Adrenal gland (tissue), 12 donors: ENCODE data around the gene GAL. TPM values are rescaled to one million over a fixed set of nuclear protein-coding genes. Genes with fewer than 3 reads are reported as not detected.

Source experiments
- DNase-seq, 7 donors: peaks; one replicate each; pipeline ENCODE4 v3.0.0-alpha.2; 2019 to 2020
- H3K27ac ChIP-seq, 5 donors: fragments of 200-600 bp; sonication (generic) in 4 of 5; 1 replicate in 3 of 5; 2 replicates in 2 of 5; pipeline versions ENCODE4 v1.5.1 to v1.8.0; 2016 to 2020; ENCODE audit warnings: mild to moderate bottlenecking in 1 of 5
- H3K27me3 ChIP-seq: fragments of 200-600 bp; 2 replicates; pipeline ENCODE4 v1.8.0; 2021
- H3K36me3 ChIP-seq, 2 donors: fragments of 200-600 bp; replicated peaks in 1 of 2; 1 replicate in 1 of 2; 2 replicates in 1 of 2; pipeline versions ENCODE4 v1.5.1 to v1.8.0; 2018 to 2022
- H3K4me1 ChIP-seq, 2 donors: fragments of 200-600 bp; replicated peaks in 1 of 2; 1 replicate in 1 of 2; 2 replicates in 1 of 2; pipeline versions ENCODE4 v1.5.1 to v1.8.0; 2018 to 2021
- H3K4me3 ChIP-seq, 4 donors: fragments of 200-600 bp; sonication (generic) in 3 of 4; one replicate each; pipeline ENCODE4 v1.5.1; 2016 to 2018
- H3K9me3 ChIP-seq, 3 donors: fragments of 200-600 bp; sonication (generic) in 1 of 3; replicated peaks in 1 of 3; 1 replicate in 2 of 3; 2 replicates in 1 of 3; pipeline versions ENCODE4 v1.5.1 to v1.8.0; 2016 to 2021
- POLR2A ChIP-seq, 2 donors: fragments of 450-650 bp; IDR thresholded peaks; one replicate each; pipeline ENCODE4 v1.6.1; 2017; ENCODE audit warnings: antibody characterized with exemption in 2 of 2, mild to moderate bottlenecking in 2 of 2, moderate library complexity in 1 of 2
- WGBS, 4 donors: extraction: QIAGEN DNeasy Blood & Tissue Kit in 2 of 4; methylation state at CpG; one replicate each; pipeline versions ENCODE4 v1.1.5 to v1.1.7; 2013 to 2017; 5-methylcytosine and 5-hydroxymethylcytosine counted together
- intact Hi-C, 2 donors: fragments of 100-400 bp; cut with DNase I; formaldehyde crosslinking; loops; one replicate each; pipeline versions ENCODE4 v1.14.1 to v1.15.0; 2022 to 2023
- polyA plus RNA-seq, 3 donors: library from polyadenylated mRNA; stranded (reverse); fragments of 200-250 nt in 2 of 3; fragments of 350-450 nt in 1 of 3; fragmentation: Illumina TruSeq in 1 of 3; extraction: RNeasy Lipid Tissue Mini Kit (QIAGEN cat#74804) in 1 of 3; gene quantifications; one replicate each; pipeline ENCODE4 v1.2.3, GENCODE V29; 2013 to 2014
- total RNA-seq, 9 donors: library from RNA; depleted of rRNA in 4 of 9; stranded (reverse); fragments of >200 nt in 4 of 9; fragments of 120-200 nt in 1 of 9; fragmentation: NEBNext Ultra II Directional in 1 of 9; extraction: Animal tissue kit (Norgen Biotek cat#: 25700) in 1 of 9; gene quantifications; one replicate each; pipeline versions ENCODE4 v1.1.0 to v1.2.4, GENCODE V29; 2013 to 2023
- TF ChIP-seq, protein P1 (sequence below), 6 experiments: fragments of 450-650 bp in 4 of 6; fragments of 200-600 bp in 2 of 6; sonication (generic) in 1 of 6; IDR thresholded peaks; 1 replicate in 5 of 6; 2 replicates in 1 of 6; pipeline versions ENCODE4 v1.5.1 to v1.8.0; 2016 to 2021; ENCODE audit warnings: antibody characterized with exemption in 6 of 6, mild to moderate bottlenecking in 2 of 6, moderate library complexity in 1 of 6
- donor health status: healthy with polysubstance abuse.
- donor health status: Bipolar disorder and iron deficiency.
- donor health status: DM: yes; HTN: yes; CAD: no.
- donor health status: DM: no; HTN: no; CAD: no.
- donor health status: DM: no; HTN: no; CAD: no.
- donor health status: DM: yes; HTN: yes; CAD: no.

The GAL gene
- total and polyA plus RNA-seq, 12 donors, result 0.36 to 1.8 (median 0.70) TPM; not detected in 6

DNA sequence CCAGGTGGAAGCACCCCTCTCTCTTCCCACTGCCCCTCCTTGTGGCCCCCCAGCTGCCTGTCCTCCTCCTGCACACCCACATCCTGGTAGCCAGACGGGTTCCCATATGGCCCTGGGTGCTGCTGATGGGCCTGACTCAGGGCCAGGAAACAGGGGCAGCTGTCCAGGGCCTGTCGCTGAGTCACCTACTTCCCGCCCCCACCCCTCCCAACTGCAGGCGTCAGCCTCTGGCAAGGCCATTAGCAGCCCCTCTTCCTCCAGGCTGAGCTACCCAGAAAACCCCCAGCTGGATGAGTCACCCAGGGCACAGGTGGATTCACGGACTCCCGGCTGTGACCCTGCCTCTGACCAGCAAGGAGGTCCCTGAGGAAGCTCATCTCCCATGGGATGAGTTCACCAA, 6.9 kb upstream of the GAL start:
- intact Hi-C loops, result no loop called here
- DNase-seq, result peak; percentile 79 to 91 (median 84)

DNA sequence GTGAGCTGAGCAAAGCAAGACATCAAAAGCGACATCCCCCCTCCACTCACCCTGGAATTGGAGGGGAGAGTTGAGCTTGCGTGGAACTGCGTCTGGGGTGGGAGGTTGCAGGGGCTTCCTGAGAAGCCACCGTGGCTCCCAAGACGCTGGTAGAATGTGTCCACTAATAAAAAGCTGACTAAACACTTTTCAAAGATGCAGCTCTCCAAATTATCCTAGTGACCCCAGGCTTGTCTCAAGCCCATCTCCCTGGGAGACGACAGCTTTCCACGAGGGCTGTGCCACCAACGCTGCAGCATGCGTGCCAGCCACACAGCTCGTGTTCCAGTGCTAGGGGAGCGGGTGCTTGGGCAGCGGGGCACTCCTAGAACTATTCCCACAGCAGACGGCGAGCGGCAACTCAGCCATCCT, 6.3 kb upstream of the GAL start:
- TF ChIP-seq, protein P1, sequence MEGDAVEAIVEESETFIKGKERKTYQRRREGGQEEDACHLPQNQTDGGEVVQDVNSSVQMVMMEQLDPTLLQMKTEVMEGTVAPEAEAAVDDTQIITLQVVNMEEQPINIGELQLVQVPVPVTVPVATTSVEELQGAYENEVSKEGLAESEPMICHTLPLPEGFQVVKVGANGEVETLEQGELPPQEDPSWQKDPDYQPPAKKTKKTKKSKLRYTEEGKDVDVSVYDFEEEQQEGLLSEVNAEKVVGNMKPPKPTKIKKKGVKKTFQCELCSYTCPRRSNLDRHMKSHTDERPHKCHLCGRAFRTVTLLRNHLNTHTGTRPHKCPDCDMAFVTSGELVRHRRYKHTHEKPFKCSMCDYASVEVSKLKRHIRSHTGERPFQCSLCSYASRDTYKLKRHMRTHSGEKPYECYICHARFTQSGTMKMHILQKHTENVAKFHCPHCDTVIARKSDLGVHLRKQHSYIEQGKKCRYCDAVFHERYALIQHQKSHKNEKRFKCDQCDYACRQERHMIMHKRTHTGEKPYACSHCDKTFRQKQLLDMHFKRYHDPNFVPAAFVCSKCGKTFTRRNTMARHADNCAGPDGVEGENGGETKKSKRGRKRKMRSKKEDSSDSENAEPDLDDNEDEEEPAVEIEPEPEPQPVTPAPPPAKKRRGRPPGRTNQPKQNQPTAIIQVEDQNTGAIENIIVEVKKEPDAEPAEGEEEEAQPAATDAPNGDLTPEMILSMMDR (IDR thresholded peaks at IDR 0.05), result no peak
- TF ChIP-seq POLR2A (IDR thresholded peaks at IDR 0.05), result no peak
- Histone ChIP-seq H3K27me3 (no peaks in the 10 kb centered on the region), H3K4me1 (no peaks in the 10 kb centered on the region), H3K4me3 (no peak overlapping the region), H3K9me3 (no peaks in the 10 kb centered on the region), H3K27ac (no peak overlapping the region), H3K36me3 (no peaks in the 10 kb centered on the region)
- DNase-seq, result no peak
- 75 to 86% (median 82%) methylated on average over 11 to 15 of the region's 15 CpGs for WGBS, 4 donors
- intact Hi-C loops, result no loop called here

More for the DNA sequence above, 6.9 kb upstream of the GAL start:
- H3K9me3 ChIP-seq, result no peaks in the 10 kb centered on the region
- TF ChIP-seq POLR2A (IDR thresholded peaks at IDR 0.05), result no peak
- TF ChIP-seq, protein P1 (IDR thresholded peaks at IDR 0.05), result no peak
- no peaks in the 10 kb centered on the region for H3K27me3 ChIP-seq
- H3K4me1 ChIP-seq, result no peaks in the 10 kb centered on the region
- no peaks in the 10 kb centered on the region for H3K36me3 ChIP-seq
- no peak overlapping the region for H3K27ac ChIP-seq
- 6 to 15% (median 11%) methylated on average over 3 to 6 of the region's 6 CpGs for WGBS, 4 donors
- no peak overlapping the region for H3K4me3 ChIP-seq

DNA sequence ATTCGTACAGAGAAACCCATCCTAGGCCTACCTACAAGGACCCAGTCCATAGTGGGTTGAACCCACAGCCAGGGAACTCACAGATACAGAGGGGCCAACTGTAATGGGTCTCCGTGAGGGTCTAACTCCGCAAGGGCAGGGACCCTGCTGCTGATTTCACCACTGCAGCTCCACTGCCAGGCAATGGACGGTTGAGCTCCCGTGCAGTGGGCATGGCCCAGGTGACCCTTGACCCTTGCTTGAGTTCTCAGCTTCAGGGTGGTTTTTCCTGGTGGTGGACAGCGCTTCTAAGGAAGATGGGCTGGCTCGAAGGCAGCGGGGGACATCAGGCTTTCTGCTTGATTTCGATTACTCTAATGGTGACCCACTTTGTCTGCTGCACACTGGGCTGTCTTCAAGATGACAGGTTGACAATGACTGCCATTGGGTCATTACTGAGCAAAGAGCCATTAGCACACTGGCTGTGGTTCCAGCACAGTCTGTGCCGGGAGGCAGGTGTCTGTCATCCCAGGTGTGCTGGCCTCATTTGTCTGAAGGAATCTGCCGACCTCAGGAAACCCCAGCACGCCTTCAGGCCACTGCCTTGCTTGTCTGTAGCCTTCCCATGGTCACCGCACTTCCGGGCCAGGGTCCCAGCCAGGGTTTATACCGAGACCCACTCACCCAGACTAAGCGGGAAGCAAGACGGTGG, 3.7 kb upstream of the GAL start:
- 86 to 92% (median 91%) methylated on average over 4 to 17 of the region's 17 CpGs for WGBS, 4 donors
- intact Hi-C loops, result no loop called here
- no peaks in the 10 kb centered on the region for H3K9me3 ChIP-seq
- TF ChIP-seq, protein P1 (IDR thresholded peaks at IDR 0.05), result no peak
- TF ChIP-seq POLR2A (IDR thresholded peaks at IDR 0.05), result no peak
- no peak for DNase-seq
- no peak overlapping the region for H3K27ac ChIP-seq
- H3K4me1 ChIP-seq, result peaks cover 5 to 9% of the 10 kb centered on the region in 2 donors
- H3K36me3 ChIP-seq, result no peaks in the 10 kb centered on the region
- H3K4me3 ChIP-seq, result no peak overlapping the region
- peaks cover 20% of the 10 kb centered on the region for H3K27me3 ChIP-seq

DNA sequence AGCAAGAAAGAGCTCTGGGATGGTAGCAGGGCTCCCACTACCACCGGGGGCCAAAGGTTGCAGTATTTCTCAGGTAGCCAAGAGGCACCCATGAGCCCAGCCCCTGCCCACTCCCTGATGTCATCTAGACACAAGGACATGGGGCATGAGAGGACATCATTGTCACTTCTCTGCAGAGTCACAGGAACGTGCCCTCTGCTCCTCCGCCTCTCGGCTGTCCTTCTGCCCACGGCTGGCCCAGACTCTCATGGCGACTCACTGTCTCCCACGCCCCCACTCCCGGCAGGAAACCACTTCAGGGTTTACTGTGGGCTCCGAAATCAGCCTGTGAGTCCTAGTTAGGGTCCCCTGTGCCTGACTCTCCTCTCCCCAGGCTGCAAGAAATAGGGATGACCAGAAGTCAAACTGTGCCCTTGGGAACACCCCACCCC, 1.8 kb upstream of the GAL start:
- DNase-seq, result no peak
- Histone ChIP-seq H3K4me1 (peaks cover 5 to 9% of the 10 kb centered on the region in 2 donors), H3K27ac (no peak overlapping the region), H3K4me3 (no peak overlapping the region), H3K36me3 (no peaks in the 10 kb centered on the region), H3K27me3 (peaks cover 27% of the 10 kb centered on the region), H3K9me3 (no peaks in the 10 kb centered on the region)
- 56 to 69% (median 62%) methylated on average over 9 of the region's 9 CpGs for WGBS, 4 donors
- intact Hi-C loops, result no loop called here
- TF ChIP-seq, protein P1 (IDR thresholded peaks at IDR 0.05), result no peak
- TF ChIP-seq POLR2A (IDR thresholded peaks at IDR 0.05), result no peak
